ENCODE measurements around the gene YPEL2.

DNA sequence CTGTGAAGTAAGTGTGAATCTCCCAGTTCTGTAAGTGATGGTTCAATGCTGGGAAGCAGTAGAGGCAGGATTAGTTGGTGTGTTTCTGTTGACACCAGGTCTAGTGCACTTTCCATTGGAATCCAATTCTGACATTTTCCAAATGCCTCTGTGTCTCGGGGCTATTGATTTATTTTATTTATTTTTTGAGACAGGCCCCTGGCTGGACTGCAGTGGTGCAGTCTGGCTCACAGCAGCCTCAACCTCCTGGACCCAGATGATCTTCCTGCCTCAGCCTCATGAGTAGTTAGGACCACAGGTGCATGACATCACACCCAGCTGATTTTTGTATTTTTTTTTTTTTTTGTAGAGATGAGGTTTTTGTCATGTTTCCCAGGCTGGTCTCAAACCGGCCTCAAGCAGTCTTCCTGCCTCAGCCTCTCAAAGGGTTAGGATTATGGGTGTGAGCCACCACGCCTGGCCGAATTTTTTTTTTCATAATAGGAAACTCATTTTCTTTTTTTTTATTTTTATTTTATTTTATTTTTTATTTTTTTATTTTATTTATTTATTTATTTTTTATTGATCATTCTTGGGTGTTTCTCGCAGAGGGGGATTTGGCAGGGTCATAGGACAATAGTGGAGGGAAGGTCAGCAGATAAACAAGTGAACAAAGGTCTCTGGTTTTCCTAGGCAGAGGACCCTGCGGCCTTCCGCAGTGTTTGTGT lies 61.7 kb downstream of the YPEL2 start:
- TF ChIP-seq, protein P1, sequence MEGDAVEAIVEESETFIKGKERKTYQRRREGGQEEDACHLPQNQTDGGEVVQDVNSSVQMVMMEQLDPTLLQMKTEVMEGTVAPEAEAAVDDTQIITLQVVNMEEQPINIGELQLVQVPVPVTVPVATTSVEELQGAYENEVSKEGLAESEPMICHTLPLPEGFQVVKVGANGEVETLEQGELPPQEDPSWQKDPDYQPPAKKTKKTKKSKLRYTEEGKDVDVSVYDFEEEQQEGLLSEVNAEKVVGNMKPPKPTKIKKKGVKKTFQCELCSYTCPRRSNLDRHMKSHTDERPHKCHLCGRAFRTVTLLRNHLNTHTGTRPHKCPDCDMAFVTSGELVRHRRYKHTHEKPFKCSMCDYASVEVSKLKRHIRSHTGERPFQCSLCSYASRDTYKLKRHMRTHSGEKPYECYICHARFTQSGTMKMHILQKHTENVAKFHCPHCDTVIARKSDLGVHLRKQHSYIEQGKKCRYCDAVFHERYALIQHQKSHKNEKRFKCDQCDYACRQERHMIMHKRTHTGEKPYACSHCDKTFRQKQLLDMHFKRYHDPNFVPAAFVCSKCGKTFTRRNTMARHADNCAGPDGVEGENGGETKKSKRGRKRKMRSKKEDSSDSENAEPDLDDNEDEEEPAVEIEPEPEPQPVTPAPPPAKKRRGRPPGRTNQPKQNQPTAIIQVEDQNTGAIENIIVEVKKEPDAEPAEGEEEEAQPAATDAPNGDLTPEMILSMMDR (IDR thresholded peaks at IDR 0.05; ENCODE audit: poor library complexity) = no peak
- TF ChIP-seq EZH2 (IDR thresholded peaks at IDR 0.05; ENCODE audit: borderline replicate concordance) (no peak), EZH2phosphoT487 (IDR thresholded peaks at IDR 0.05; ENCODE audit: low read depth, severe bottlenecking, unreplicated experiment) (no peak)

Data from hepatocyte (in vitro differentiated cells).